Transverse colon (tissue), 4 donors: ENCODE data around the gene RBM46.
A peak's percentile ranks its signal among the peaks of the same experiment; 100 is the strongest.

Experiments
- CTCF ChIP-seq, 5 experiments: fragments of 200-600 bp in 3 of 5; fragments of 450-650 bp in 2 of 5; sonication (generic) in 3 of 5; IDR thresholded peaks; 1 replicate in 2 of 5; 2 replicates in 3 of 5; pipeline ENCODE4 v1.5.1; 2016 to 2017; ENCODE audit warnings: antibody characterized with exemption in 5 of 5, inconsistent platforms in 3 of 5, mild to moderate bottlenecking in 2 of 5, moderate library complexity in 1 of 5
- EP300 ChIP-seq: sonication (generic); formaldehyde crosslinking; IDR thresholded peaks from one replicate; pipeline ENCODE4 v1.6.1; 2017; ENCODE audit warnings: antibody characterized with exemption, low read depth
- POLR2A ChIP-seq: fragments of 450-650 bp; IDR thresholded peaks from one replicate; pipeline ENCODE4 v1.6.1; 2016; ENCODE audit warnings: antibody characterized with exemption, mild to moderate bottlenecking, moderate library complexity
- POLR2AphosphoS5 ChIP-seq, 3 donors: sonication (generic); formaldehyde crosslinking; IDR thresholded peaks; one replicate each; pipeline ENCODE4 v1.6.1; 2016; ENCODE audit warnings: antibody characterized with exemption in 3 of 3

GRCh38 chr4:154743683-154744340, 37.3 kb upstream of the RBM46 start, which contains the start of gene LRAT:
- no peak for TF ChIP-seq POLR2A
- TF ChIP-seq CTCF (IDR thresholded peaks at IDR 0.05) = peak; percentile 16 to 57 (median 21)
- TF ChIP-seq EP300 = no peak
- no peak for TF ChIP-seq POLR2AphosphoS5 (IDR thresholded peaks at IDR 0.05)
